Right atrium auricular region (tissue), 2 donors: ENCODE results near the gene TRAF3. TPM values are rescaled to one million over a fixed set of nuclear protein-coding genes. Genes with fewer than 3 reads are reported as not detected.

Source experiments
- DNase-seq: peaks from one replicate; pipeline ENCODE4 v3.0.0-alpha.2; 2019; ENCODE audit warnings: low spot score
- H3K27ac ChIP-seq, 2 donors: fragments of 200-600 bp; sonication (generic); 1 replicate in 1 of 2; 2 replicates in 1 of 2; pipeline ENCODE4 v1.5.1; 2016 to 2019
- H3K27me3 ChIP-seq, 2 donors: fragments of 200-600 bp; sonication (generic); one replicate each; pipeline versions ENCODE4 v1.5.1 to v1.6.0; 2017 to 2019
- H3K36me3 ChIP-seq: fragments of 200-600 bp; sonication (generic); one replicate; pipeline ENCODE4 v1.5.1; 2016
- H3K4me1 ChIP-seq, 2 donors: fragments of 200-600 bp; sonication (generic); one replicate each; pipeline versions ENCODE4 v1.5.1 to v1.6.0; 2017 to 2019
- H3K4me3 ChIP-seq, 2 donors: fragments of 200-600 bp; sonication (generic); 1 replicate in 1 of 2; 2 replicates in 1 of 2; pipeline ENCODE4 v1.5.1; 2017 to 2019; ENCODE audit warnings: mild to moderate bottlenecking in 1 of 2, moderate library complexity in 1 of 2
- H3K9me3 ChIP-seq, 2 donors: fragments of 200-600 bp; sonication (generic); one replicate each; pipeline ENCODE4 v1.5.1; 2019
- total RNA-seq, 2 donors: library from RNA; depleted of rRNA; stranded (reverse); fragments of >200 nt; gene quantifications; one replicate each; pipeline ENCODE4 v1.1.0, GENCODE V29; 2016
- TF ChIP-seq, protein P1 (sequence below), 2 donors: fragments of 200-600 bp; sonication (generic); IDR thresholded peaks; one replicate each; pipeline ENCODE4 v1.5.1; 2019; ENCODE audit warnings: antibody characterized with exemption in 2 of 2

TRAF3 gene
- total RNA-seq, 2 donors from 2014 or later: 9.1 to 10.0 TPM

GRCh38 chr14:102810523-102810922, 33.3 kb downstream of the TRAF3 start:
- no peak for DNase-seq
- TF ChIP-seq, protein P1, sequence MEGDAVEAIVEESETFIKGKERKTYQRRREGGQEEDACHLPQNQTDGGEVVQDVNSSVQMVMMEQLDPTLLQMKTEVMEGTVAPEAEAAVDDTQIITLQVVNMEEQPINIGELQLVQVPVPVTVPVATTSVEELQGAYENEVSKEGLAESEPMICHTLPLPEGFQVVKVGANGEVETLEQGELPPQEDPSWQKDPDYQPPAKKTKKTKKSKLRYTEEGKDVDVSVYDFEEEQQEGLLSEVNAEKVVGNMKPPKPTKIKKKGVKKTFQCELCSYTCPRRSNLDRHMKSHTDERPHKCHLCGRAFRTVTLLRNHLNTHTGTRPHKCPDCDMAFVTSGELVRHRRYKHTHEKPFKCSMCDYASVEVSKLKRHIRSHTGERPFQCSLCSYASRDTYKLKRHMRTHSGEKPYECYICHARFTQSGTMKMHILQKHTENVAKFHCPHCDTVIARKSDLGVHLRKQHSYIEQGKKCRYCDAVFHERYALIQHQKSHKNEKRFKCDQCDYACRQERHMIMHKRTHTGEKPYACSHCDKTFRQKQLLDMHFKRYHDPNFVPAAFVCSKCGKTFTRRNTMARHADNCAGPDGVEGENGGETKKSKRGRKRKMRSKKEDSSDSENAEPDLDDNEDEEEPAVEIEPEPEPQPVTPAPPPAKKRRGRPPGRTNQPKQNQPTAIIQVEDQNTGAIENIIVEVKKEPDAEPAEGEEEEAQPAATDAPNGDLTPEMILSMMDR (IDR thresholded peaks at IDR 0.05): no peak
- Histone ChIP-seq H3K27me3 (no peaks in the 10 kb centered on the region), H3K27ac (no peak overlapping the region), H3K36me3 (no peaks in the 10 kb centered on the region), H3K4me3 (no peak overlapping the region), H3K4me1 (no peaks in the 10 kb centered on the region), H3K9me3 (no peaks in the 10 kb centered on the region)

DNA sequence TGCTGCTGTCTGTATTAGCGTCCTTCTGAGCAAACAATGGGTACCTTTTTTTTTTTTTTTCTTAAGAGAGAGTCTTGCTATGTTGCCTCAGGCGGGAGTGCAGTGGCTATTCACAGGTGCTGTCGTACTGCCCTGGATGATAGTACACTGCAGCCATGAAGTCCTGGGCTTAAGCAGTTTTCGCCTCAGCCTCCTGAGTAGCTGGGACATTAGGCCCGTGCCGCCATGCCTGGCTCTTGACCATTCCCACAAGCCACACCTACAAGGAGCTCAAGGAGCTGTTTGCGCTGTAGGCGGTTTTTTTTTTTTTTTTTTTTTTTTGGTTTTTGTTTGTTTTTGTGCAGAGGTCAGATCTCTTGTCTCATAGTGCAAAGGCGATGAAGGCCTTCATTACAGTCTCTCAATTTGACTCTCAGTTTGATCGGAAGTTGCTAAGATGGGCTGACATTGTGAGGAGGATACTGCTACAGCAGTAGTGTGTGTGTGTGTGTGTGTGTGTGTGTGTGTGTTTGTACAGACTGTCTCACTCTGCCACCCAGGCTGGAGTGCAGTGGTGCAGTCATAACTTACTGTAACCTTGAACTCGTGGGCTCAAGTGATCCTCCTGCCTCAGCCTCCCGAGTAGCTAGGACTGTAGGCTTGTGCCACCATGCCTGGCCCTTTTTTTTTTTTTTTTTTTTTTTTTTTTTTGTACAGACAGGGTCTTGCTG, 34.2 kb downstream of the TRAF3 start:
- H3K9me3 ChIP-seq: no peaks in the 10 kb centered on the region
- H3K36me3 ChIP-seq: no peaks in the 10 kb centered on the region
- H3K27ac ChIP-seq: no peak overlapping the region
- H3K4me3 ChIP-seq: no peak overlapping the region
- no peaks in the 10 kb centered on the region for H3K27me3 ChIP-seq
- TF ChIP-seq, protein P1 (IDR thresholded peaks at IDR 0.05): no peak
- H3K4me1 ChIP-seq: no peaks in the 10 kb centered on the region
- DNase-seq: no peak

GRCh38 chr14:102811971-102812370, 34.7 kb downstream of the TRAF3 start:
- no peak overlapping the region for H3K27ac ChIP-seq
- no peak for DNase-seq
- H3K27me3 ChIP-seq: no peaks in the 10 kb centered on the region
- H3K4me3 ChIP-seq: no peak overlapping the region
- TF ChIP-seq, protein P1 (IDR thresholded peaks at IDR 0.05): no peak
- H3K9me3 ChIP-seq: no peaks in the 10 kb centered on the region
- no peaks in the 10 kb centered on the region for H3K36me3 ChIP-seq
- H3K4me1 ChIP-seq: no peaks in the 10 kb centered on the region

GRCh38 chr14:102813691-102814090, 36.4 kb downstream of the TRAF3 start:
- Histone ChIP-seq H3K4me3 (no peak overlapping the region), H3K36me3 (no peaks in the 10 kb centered on the region), H3K9me3 (no peaks in the 10 kb centered on the region), H3K27ac (no peak overlapping the region), H3K27me3 (no peaks in the 10 kb centered on the region), H3K4me1 (no peaks in the 10 kb centered on the region)
- TF ChIP-seq, protein P1 (IDR thresholded peaks at IDR 0.05): no peak
- DNase-seq: no peak

DNA sequence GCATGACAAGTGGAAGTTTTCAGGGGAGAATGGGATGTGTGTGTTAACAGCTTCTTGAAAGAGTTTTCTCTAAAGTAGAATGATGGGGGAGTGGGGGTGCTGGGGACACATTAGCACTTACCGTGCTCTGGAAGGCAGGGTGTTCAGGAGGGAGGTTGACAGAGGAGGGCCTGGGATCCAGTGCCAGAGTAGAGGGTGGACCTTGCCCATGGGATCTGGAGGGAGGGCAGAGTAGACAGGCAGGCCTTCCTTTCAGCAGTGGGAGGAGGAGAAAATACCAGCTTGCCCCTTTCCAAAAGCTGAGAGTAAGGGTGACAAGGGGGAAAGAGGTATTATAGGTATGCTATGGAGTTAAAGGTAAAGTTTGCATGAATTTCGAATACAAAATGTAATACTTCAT, 40.1 kb downstream of the TRAF3 start:
- no peaks in the 10 kb centered on the region for H3K9me3 ChIP-seq
- H3K27ac ChIP-seq: no peak overlapping the region
- H3K4me3 ChIP-seq: no peak overlapping the region
- H3K4me1 ChIP-seq: peaks cover 0 to 3% of the 10 kb centered on the region in 2 donors
- H3K36me3 ChIP-seq: no peaks in the 10 kb centered on the region
- DNase-seq: no peak
- H3K27me3 ChIP-seq: no peaks in the 10 kb centered on the region
- TF ChIP-seq, protein P1 (IDR thresholded peaks at IDR 0.05): no peak
